Measurements from ENCODE around the gene LY86.

DNA sequence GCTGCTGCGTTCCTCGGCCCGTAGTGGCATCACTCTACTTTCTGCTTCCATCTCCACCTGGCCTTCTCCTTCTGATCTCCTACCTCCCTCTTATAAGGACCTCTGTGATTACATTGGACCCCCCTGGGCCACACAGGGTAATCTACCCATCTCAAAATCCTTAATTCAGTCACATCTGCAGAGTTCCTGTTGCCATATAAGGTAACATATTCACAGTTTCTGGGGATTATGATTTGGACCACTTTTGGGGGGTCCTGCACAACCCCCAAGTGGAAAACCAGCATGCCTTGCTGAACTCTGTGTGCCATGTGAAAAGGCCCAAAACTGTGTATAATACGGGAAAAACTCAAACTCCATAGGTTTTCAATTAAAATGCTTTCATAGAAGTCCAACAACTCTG lies 51.1 kb downstream of the LY86 start:
- TF ChIP-seq, protein P1, sequence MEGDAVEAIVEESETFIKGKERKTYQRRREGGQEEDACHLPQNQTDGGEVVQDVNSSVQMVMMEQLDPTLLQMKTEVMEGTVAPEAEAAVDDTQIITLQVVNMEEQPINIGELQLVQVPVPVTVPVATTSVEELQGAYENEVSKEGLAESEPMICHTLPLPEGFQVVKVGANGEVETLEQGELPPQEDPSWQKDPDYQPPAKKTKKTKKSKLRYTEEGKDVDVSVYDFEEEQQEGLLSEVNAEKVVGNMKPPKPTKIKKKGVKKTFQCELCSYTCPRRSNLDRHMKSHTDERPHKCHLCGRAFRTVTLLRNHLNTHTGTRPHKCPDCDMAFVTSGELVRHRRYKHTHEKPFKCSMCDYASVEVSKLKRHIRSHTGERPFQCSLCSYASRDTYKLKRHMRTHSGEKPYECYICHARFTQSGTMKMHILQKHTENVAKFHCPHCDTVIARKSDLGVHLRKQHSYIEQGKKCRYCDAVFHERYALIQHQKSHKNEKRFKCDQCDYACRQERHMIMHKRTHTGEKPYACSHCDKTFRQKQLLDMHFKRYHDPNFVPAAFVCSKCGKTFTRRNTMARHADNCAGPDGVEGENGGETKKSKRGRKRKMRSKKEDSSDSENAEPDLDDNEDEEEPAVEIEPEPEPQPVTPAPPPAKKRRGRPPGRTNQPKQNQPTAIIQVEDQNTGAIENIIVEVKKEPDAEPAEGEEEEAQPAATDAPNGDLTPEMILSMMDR (IDR thresholded peaks at IDR 0.05), result no peak
- TF ChIP-seq POLR2A (IDR thresholded peaks at IDR 0.05) (no peak), EP300 (IDR thresholded peaks at IDR 0.05) (no peak), POLR2AphosphoS5 (IDR thresholded peaks at IDR 0.05) (no peak)
